ENCODE data around the gene SERPINB10.

DNA sequence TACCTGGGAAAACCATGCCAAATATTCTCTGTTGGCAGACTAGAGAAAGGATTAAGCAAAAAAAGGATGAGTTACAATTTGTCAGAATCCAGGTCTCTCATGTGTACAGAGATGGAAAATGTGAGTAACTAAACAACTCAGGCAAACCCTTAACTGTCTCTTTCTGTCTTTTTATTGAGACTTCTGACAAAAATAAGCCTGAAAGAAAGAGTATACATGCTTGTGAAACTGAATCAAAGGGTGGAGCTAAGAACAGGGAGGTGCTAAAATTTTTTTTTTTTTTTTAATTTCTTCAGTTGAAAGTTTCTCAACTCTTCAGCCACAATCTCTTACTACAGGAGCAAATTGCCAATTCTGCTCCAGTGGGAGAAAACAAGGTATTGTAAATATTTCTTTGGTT, at the start of gene SERPINB10:
- TF ChIP-seq, protein P1, sequence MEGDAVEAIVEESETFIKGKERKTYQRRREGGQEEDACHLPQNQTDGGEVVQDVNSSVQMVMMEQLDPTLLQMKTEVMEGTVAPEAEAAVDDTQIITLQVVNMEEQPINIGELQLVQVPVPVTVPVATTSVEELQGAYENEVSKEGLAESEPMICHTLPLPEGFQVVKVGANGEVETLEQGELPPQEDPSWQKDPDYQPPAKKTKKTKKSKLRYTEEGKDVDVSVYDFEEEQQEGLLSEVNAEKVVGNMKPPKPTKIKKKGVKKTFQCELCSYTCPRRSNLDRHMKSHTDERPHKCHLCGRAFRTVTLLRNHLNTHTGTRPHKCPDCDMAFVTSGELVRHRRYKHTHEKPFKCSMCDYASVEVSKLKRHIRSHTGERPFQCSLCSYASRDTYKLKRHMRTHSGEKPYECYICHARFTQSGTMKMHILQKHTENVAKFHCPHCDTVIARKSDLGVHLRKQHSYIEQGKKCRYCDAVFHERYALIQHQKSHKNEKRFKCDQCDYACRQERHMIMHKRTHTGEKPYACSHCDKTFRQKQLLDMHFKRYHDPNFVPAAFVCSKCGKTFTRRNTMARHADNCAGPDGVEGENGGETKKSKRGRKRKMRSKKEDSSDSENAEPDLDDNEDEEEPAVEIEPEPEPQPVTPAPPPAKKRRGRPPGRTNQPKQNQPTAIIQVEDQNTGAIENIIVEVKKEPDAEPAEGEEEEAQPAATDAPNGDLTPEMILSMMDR (IDR thresholded peaks at IDR 0.05; ENCODE audit: poor library complexity), result no peak
- no peak for TF ChIP-seq EZH2 (IDR thresholded peaks at IDR 0.05; ENCODE audit: borderline replicate concordance)

Measured in hepatocyte (in vitro differentiated cells).